HCT116 (cell line): Measurements from ENCODE around the gene RRH.

Source experiments
- FOSL1 ChIP-seq: IDR thresholded peaks from 2 replicates; pipeline ENCODE4 v1.6.1; 2012; ENCODE audit warnings: low read depth
- POLR2AphosphoS5 ChIP-seq: IDR thresholded peaks from 2 replicates; pipeline ENCODE4 v1.6.1; 2011; ENCODE audit warnings: mild to moderate bottlenecking, low read depth, low read length, moderate library complexity
- SIN3A ChIP-seq: IDR thresholded peaks from 2 replicates; pipeline ENCODE4 v1.6.1; 2012; ENCODE audit warnings: low read depth
- SP1 ChIP-seq: IDR thresholded peaks from 2 replicates; pipeline ENCODE4 v1.6.1; 2012; ENCODE audit warnings: low read depth
- TCF7L2 ChIP-seq: IDR thresholded peaks from 2 replicates; pipeline ENCODE4 v1.7.0; 2011; ENCODE audit warnings: borderline replicate concordance, inconsistent platforms; ENCODE audit not compliant: insufficient read depth, insufficient read length; ENCODE audit errors: extremely low read depth
- ZFX ChIP-seq: fragments of 450-650 bp; IDR thresholded peaks from 2 replicates; pipeline ENCODE4 v1.6.1; 2017
- TF ChIP-seq, protein P1 (sequence below), 3 experiments: fragments of 200-600 bp in 1 of 3; sonication (generic) in 1 of 3; IDR thresholded peaks in 2 of 3; conservative IDR thresholded peaks in 1 of 3; 2 replicates each; pipeline ENCODE4 v1.5.1; 2012 to 2017; ENCODE audit warnings: low read depth in 2 of 3, low read length in 2 of 3, antibody characterized with exemption in 1 of 3, borderline replicate concordance in 1 of 3, control low read depth in 1 of 3, mild to moderate bottlenecking in 1 of 3, mixed read lengths in 1 of 3, mixed run types in 1 of 3, moderate library complexity in 1 of 3; ENCODE audit not compliant: insufficient read depth in 1 of 3
- TF ChIP-seq, protein P2 (sequence below): IDR thresholded peaks from 2 replicates; pipeline ENCODE4 v1.6.1; 2012
- TF ChIP-seq, protein P3 (sequence below): IDR thresholded peaks from 2 replicates; pipeline ENCODE4 v1.6.1; 2012; ENCODE audit warnings: low read depth

DNA sequence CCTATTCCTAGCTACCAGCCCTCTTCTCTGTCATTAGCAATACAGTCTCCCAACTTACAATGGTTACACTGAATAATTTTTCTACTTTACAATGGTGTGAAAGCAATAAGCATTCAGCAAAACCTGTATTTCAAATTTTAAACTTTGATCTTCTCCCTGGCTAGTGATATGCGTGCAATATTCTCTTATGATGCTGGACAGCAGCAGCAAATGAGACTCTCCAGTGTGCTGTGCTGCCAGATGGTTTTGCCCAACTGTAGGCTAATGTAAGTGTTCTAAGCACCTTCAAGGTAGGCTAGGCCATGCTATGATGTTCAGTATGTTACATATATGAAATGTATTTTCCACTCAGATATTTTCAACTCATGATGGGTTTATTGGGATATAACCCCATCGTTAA, 18.1 kb upstream of the RRH start:
- TF ChIP-seq, protein P1, sequence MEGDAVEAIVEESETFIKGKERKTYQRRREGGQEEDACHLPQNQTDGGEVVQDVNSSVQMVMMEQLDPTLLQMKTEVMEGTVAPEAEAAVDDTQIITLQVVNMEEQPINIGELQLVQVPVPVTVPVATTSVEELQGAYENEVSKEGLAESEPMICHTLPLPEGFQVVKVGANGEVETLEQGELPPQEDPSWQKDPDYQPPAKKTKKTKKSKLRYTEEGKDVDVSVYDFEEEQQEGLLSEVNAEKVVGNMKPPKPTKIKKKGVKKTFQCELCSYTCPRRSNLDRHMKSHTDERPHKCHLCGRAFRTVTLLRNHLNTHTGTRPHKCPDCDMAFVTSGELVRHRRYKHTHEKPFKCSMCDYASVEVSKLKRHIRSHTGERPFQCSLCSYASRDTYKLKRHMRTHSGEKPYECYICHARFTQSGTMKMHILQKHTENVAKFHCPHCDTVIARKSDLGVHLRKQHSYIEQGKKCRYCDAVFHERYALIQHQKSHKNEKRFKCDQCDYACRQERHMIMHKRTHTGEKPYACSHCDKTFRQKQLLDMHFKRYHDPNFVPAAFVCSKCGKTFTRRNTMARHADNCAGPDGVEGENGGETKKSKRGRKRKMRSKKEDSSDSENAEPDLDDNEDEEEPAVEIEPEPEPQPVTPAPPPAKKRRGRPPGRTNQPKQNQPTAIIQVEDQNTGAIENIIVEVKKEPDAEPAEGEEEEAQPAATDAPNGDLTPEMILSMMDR (IDR thresholded peaks at IDR 0.05 in 2 of 3, conservative IDR thresholded peaks at IDR 0.05 in 1 of 3; ENCODE audit: borderline replicate concordance in 1 of 3, insufficient read depth in 1 of 3, low read depth in 2 of 3, low read length in 2 of 3) = no peak
- TF ChIP-seq FOSL1 = no peak
- TF ChIP-seq POLR2AphosphoS5 = no peak
- TF ChIP-seq SIN3A = no peak
- TF ChIP-seq, protein P2, sequence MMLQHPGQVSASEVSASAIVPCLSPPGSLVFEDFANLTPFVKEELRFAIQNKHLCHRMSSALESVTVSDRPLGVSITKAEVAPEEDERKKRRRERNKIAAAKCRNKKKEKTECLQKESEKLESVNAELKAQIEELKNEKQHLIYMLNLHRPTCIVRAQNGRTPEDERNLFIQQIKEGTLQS = no peak
- no peak for TF ChIP-seq SP1
- TF ChIP-seq TCF7L2 = no peak
- TF ChIP-seq ZFX = no peak
- TF ChIP-seq, protein P3, sequence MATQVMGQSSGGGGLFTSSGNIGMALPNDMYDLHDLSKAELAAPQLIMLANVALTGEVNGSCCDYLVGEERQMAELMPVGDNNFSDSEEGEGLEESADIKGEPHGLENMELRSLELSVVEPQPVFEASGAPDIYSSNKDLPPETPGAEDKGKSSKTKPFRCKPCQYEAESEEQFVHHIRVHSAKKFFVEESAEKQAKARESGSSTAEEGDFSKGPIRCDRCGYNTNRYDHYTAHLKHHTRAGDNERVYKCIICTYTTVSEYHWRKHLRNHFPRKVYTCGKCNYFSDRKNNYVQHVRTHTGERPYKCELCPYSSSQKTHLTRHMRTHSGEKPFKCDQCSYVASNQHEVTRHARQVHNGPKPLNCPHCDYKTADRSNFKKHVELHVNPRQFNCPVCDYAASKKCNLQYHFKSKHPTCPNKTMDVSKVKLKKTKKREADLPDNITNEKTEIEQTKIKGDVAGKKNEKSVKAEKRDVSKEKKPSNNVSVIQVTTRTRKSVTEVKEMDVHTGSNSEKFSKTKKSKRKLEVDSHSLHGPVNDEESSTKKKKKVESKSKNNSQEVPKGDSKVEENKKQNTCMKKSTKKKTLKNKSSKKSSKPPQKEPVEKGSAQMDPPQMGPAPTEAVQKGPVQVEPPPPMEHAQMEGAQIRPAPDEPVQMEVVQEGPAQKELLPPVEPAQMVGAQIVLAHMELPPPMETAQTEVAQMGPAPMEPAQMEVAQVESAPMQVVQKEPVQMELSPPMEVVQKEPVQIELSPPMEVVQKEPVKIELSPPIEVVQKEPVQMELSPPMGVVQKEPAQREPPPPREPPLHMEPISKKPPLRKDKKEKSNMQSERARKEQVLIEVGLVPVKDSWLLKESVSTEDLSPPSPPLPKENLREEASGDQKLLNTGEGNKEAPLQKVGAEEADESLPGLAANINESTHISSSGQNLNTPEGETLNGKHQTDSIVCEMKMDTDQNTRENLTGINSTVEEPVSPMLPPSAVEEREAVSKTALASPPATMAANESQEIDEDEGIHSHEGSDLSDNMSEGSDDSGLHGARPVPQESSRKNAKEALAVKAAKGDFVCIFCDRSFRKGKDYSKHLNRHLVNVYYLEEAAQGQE = no peak
